HepG2 (cell line): ENCODE measurements around the gene SLC16A13. TPM values are rescaled to one million over a fixed set of nuclear protein-coding genes. Genes with fewer than 3 reads are reported as not detected.

Source experiments
- ARNTL ChIP-seq: sonication (generic); formaldehyde crosslinking; IDR thresholded peaks from 2 replicates; pipeline ENCODE4 v1.4.0; 2020; ENCODE audit warnings: mild to moderate bottlenecking, missing genetic modification reagents
- BRD4 ChIP-seq: sonication (generic); formaldehyde crosslinking; IDR thresholded peaks from 2 replicates; pipeline ENCODE4 v1.4.0; 2020; ENCODE audit warnings: missing genetic modification reagents
- CHD4 ChIP-seq: fragments of 200-600 bp; sonication (generic); IDR thresholded peaks from 2 replicates; pipeline ENCODE4 v1.7.0; 2017; ENCODE audit warnings: mild to moderate bottlenecking, low read length, borderline replicate concordance
- EP300 ChIP-seq, 3 experiments: sonication (generic) in 1 of 3; formaldehyde crosslinking in 1 of 3; IDR thresholded peaks; 2 replicates each; pipeline versions ENCODE4 v1.5.1 to v1.6.1; 2011 to 2020; ENCODE audit warnings: low read depth in 2 of 3, low read length in 2 of 3, borderline replicate concordance in 1 of 3, improper control_type of control experiment in 1 of 3, mild to moderate bottlenecking in 1 of 3, missing genetic modification reagents in 1 of 3, moderate library complexity in 1 of 3
- KLF13 ChIP-seq: sonication (generic); formaldehyde crosslinking; IDR thresholded peaks from 2 replicates; pipeline ENCODE4 v1.4.0; 2020; ENCODE audit warnings: mild to moderate bottlenecking, missing genetic modification reagents
- PRMT3 ChIP-seq: sonication (generic); formaldehyde crosslinking; IDR thresholded peaks from 2 replicates; pipeline ENCODE4 v1.8.1; 2022; ENCODE audit warnings: low read depth, mild to moderate bottlenecking, moderate library complexity, missing genetic modification reagents, borderline replicate concordance
- SRSF1 ChIP-seq: fragments of 200-400 bp; formaldehyde crosslinking; optimal IDR thresholded peaks from 2 replicates; pipeline ENCODE3; 2017; ENCODE audit warnings: mild to moderate bottlenecking, low read depth, low read length, moderate library complexity
- ZBTB42 ChIP-seq: sonication (generic); formaldehyde crosslinking; IDR thresholded peaks from 2 replicates; pipeline ENCODE4 v1.5.0; 2020; ENCODE audit warnings: mild to moderate bottlenecking, missing genetic modification reagents
- ZFP36L1 ChIP-seq: sonication (generic); formaldehyde crosslinking; IDR thresholded peaks from 2 replicates; pipeline ENCODE4 v1.8.0; 2022; ENCODE audit warnings: mild to moderate bottlenecking, missing genetic modification reagents, moderate library complexity
- ZNF101 ChIP-seq: sonication (generic); formaldehyde crosslinking; IDR thresholded peaks from 2 replicates; pipeline ENCODE4 v1.4.0; 2020; ENCODE audit warnings: mild to moderate bottlenecking, low read depth, missing genetic modification reagents, borderline replicate concordance
- ZNF230 ChIP-seq: sonication (generic); formaldehyde crosslinking; IDR thresholded peaks from 2 replicates; pipeline ENCODE4 v1.4.0; 2020; ENCODE audit warnings: mild to moderate bottlenecking, missing genetic modification reagents
- ZNF317 ChIP-seq: sonication (generic); formaldehyde crosslinking; IDR thresholded peaks from 2 replicates; pipeline ENCODE4 v1.5.0; 2020; ENCODE audit warnings: mild to moderate bottlenecking, missing genetic modification reagents
- ZNF430 ChIP-seq: sonication (generic); formaldehyde crosslinking; IDR thresholded peaks from 2 replicates; pipeline ENCODE4 v1.9.0; 2021; ENCODE audit warnings: mild to moderate bottlenecking, missing genetic modification reagents
- ZNF546 ChIP-seq: sonication (generic); formaldehyde crosslinking; conservative IDR thresholded peaks from 2 replicates; pipeline ENCODE4 v1.8.1; 2023; ENCODE audit warnings: mild to moderate bottlenecking, missing genetic modification reagents
- ZNF768 ChIP-seq: sonication (generic); formaldehyde crosslinking; IDR thresholded peaks from 2 replicates; pipeline ENCODE4 v1.4.0; 2020; ENCODE audit warnings: missing genetic modification reagents
- ZNF800 ChIP-seq: sonication (generic); formaldehyde crosslinking; IDR thresholded peaks from 2 replicates; pipeline ENCODE4 v1.4.0; 2020; ENCODE audit warnings: missing genetic modification reagents
- ZSCAN30 ChIP-seq: sonication (generic); formaldehyde crosslinking; IDR thresholded peaks from 2 replicates; pipeline ENCODE4 v1.5.0; 2020; ENCODE audit warnings: mild to moderate bottlenecking, missing genetic modification reagents
- polyA plus RNA-seq, 8 experiments: library from polyadenylated mRNA; depleted of rRNA in 3 of 8; stranded (reverse) in 7 of 8; unstranded in 1 of 8; fragments of >200 nt; fragmentation: Illumina TruSeq in 4 of 8; extraction: Trizol in 4 of 8; gene quantifications; 2 replicates each; pipeline versions ENCODE4 v1.2.1 to v1.2.3, GENCODE V29; 2011 to 2016; ENCODE audit warnings: low read depth in 4 of 8, missing spikeins in 1 of 8, mixed read lengths in 1 of 8; ENCODE audit not compliant: insufficient read depth in 1 of 8
- total RNA-seq, 5 experiments: library from RNA; depleted of rRNA; stranded (reverse); fragments of >200 nt; fragmentation: Illumina TruSeq; extraction: Trizol; gene quantifications; 2 replicates each; pipeline ENCODE4 v1.2.3, GENCODE V29; 2016; ENCODE audit warnings: low read depth in 1 of 5
- TF ChIP-seq, protein P1 (sequence below): sonication (generic); formaldehyde crosslinking; IDR thresholded peaks from 2 replicates; pipeline ENCODE4 v1.5.0; 2020; ENCODE audit warnings: mild to moderate bottlenecking, missing genetic modification reagents, moderate library complexity

The SLC16A13 gene
- total and polyA plus RNA-seq, 2 of the 13 experiments (the other 11 are each of a cell fraction or from before 2014, with no cell fraction given): 2.2 to 3.0 TPM

DNA sequence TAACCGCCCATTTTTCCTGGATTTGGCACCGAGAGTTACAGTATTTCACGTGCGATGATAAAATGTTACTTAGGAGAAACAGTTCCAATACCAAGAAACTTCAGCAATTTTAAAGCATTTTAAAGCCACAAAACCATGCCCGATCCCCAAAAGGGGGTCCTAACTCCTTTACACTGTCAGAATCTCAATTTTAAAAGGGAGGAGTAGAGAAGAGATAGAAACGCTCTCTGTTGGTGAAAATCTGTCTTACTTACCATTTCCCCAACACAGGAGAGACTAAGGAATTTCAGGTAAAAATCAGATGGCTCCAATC is 23.9 kb upstream of the SLC16A13 start (continued):
- no peak for TF ChIP-seq ZFP36L1 (CRISPR knock-in tag)
- TF ChIP-seq ZNF230 (CRISPR knock-in tag): no peak
- TF ChIP-seq SRSF1: no peak
- TF ChIP-seq ZNF546 (CRISPR knock-in tag): 0 out of 2 replicates have a peak, but pooled peaks have one; percentile 15
- TF ChIP-seq ZNF768 (CRISPR knock-in tag): no peak
- no peak for TF ChIP-seq ZNF101
- TF ChIP-seq ZNF317 (CRISPR knock-in tag): no peak
- peak in 1 of 2 experiments; percentile 1; a peak in 1 of 4 replicates for TF ChIP-seq EP300 (IDR thresholded peaks at IDR 0.05; ENCODE audit: low read depth in 2 of 2, low read length in 2 of 2)
- TF ChIP-seq EP300 (CRISPR knock-in tag; IDR thresholded peaks at IDR 0.05; ENCODE audit: borderline replicate concordance): no peak
- no peak for TF ChIP-seq ARNTL (CRISPR knock-in tag)
- no peak for TF ChIP-seq ZNF800 (CRISPR knock-in tag)
- TF ChIP-seq, protein P1, sequence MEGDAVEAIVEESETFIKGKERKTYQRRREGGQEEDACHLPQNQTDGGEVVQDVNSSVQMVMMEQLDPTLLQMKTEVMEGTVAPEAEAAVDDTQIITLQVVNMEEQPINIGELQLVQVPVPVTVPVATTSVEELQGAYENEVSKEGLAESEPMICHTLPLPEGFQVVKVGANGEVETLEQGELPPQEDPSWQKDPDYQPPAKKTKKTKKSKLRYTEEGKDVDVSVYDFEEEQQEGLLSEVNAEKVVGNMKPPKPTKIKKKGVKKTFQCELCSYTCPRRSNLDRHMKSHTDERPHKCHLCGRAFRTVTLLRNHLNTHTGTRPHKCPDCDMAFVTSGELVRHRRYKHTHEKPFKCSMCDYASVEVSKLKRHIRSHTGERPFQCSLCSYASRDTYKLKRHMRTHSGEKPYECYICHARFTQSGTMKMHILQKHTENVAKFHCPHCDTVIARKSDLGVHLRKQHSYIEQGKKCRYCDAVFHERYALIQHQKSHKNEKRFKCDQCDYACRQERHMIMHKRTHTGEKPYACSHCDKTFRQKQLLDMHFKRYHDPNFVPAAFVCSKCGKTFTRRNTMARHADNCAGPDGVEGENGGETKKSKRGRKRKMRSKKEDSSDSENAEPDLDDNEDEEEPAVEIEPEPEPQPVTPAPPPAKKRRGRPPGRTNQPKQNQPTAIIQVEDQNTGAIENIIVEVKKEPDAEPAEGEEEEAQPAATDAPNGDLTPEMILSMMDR (CRISPR knock-in tag): no peak
- TF ChIP-seq ZNF430: no peak
- TF ChIP-seq ZSCAN30 (CRISPR knock-in tag): no peak
- TF ChIP-seq BRD4 (CRISPR knock-in tag): no peak
- peak; percentile 66; the same call in 1 of the 2 replicates for TF ChIP-seq CHD4
- TF ChIP-seq KLF13 (CRISPR knock-in tag): no peak
- 0 out of 2 replicates have a peak, but pooled peaks have one; percentile 10 for TF ChIP-seq ZBTB42 (CRISPR knock-in tag)
- TF ChIP-seq PRMT3 (CRISPR knock-in tag): no peak
